HPDE6-E6E7 (cell line): ENCODE results near the gene GPATCH2L.

ENCODE experiments used
- DNase-seq: peaks from one replicate; pipeline ENCODE4 v3.0.0; 2011; ENCODE audit warnings: missing footprints; ENCODE audit errors: extremely low spot score

GPATCH2L gene

DNA sequence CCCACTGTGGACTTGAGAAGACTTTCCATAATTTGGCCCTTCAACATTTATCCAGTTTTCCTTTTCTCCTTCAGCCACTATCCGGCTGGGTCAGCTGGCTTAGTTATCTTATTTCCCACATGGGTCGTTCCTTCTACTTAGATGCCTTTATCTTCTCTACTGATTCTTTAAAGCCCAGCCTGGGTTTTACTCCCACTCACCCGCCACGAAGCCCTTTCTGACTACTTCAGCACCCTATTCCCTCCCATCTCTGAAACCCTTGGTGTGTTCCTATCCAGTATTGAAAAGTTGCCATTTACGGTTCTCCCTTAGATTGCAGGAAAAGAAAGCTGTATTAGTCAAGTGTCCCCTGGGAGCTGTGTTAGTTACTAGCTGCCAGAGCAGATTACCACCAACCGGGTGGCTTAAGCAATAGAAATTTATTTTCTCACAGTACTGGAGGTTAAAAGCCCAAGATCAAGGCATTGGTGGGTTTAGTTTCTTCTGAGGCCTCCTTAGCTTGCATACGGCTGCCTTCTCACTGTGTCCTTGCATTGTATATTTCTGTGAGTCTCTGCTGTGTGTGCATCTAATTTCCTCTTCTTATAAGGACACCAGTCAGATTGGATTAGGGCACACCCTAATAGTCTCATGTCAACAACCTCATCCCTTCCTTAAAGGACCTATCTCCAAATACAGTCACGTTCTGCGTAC lies 105.5 kb downstream of the GPATCH2L start:
- no peak for DNase-seq

GRCh38 chr14:76257842-76258397 lies 106.2 kb downstream of the GPATCH2L start:
- no peak for DNase-seq

- DNase-seq, result no peak
Observed at GRCh38 chr14:76259029-76259735, 107.5 kb downstream of the GPATCH2L start.

DNA sequence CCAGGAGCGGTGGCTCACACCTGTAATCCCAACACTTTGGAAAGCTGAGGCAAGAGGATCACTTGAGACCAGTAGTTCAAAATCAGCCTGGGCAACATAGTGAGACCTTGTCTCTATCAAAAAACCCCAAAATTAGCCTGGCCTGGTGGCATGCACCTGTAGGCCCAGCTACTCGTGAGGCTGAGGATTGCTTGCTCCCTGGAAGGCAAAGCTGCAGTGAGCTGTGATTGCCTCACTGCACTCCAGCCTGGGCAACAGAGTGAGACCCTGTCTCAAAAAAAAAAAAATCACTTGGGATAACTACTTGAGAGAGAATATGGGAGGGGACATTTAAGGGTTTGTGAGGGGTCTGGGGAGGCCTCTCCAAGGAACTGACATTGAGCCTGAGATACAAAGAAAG lies 109.0 kb downstream of the GPATCH2L start:
- no peak for DNase-seq

- no peak for DNase-seq
Observed at GRCh38 chr14:76261371-76261811, 109.7 kb downstream of the GPATCH2L start.

- no peak for DNase-seq
Observed at GRCh38 chr14:76262641-76263040, 110.9 kb downstream of the GPATCH2L start.
